ENCODE results near the gene RBM20. TPM values are rescaled to one million over a fixed set of nuclear protein-coding genes. Genes with fewer than 3 reads are reported as not detected.

Gene RBM20
- total and polyA plus RNA-seq, 2 of the 13 experiments (the other 11 are each of a cell fraction or from before 2014, with no cell fraction given) = 0.02 to 0.22 TPM

- TF ChIP-seq, protein P1, sequence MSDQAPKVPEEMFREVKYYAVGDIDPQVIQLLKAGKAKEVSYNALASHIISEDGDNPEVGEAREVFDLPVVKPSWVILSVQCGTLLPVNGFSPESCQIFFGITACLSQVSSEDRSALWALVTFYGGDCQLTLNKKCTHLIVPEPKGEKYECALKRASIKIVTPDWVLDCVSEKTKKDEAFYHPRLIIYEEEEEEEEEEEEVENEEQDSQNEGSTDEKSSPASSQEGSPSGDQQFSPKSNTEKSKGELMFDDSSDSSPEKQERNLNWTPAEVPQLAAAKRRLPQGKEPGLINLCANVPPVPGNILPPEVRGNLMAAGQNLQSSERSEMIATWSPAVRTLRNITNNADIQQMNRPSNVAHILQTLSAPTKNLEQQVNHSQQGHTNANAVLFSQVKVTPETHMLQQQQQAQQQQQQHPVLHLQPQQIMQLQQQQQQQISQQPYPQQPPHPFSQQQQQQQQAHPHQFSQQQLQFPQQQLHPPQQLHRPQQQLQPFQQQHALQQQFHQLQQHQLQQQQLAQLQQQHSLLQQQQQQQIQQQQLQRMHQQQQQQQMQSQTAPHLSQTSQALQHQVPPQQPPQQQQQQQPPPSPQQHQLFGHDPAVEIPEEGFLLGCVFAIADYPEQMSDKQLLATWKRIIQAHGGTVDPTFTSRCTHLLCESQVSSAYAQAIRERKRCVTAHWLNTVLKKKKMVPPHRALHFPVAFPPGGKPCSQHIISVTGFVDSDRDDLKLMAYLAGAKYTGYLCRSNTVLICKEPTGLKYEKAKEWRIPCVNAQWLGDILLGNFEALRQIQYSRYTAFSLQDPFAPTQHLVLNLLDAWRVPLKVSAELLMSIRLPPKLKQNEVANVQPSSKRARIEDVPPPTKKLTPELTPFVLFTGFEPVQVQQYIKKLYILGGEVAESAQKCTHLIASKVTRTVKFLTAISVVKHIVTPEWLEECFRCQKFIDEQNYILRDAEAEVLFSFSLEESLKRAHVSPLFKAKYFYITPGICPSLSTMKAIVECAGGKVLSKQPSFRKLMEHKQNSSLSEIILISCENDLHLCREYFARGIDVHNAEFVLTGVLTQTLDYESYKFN (CRISPR knock-in tag; conservative IDR thresholded peaks at IDR 0.05) = peak; percentile 72
- TF ChIP-seq KMT2A (CRISPR knock-in tag; IDR thresholded peaks at IDR 0.05) (0 out of 2 replicates have a peak, but pooled peaks have one; percentile 31), BCL3 (CRISPR knock-in tag; IDR thresholded peaks at IDR 0.05) (no peak; the same call in 1 of the 2 replicates), TRAFD1 (CRISPR knock-in tag; IDR thresholded peaks at IDR 0.05; ENCODE audit: borderline replicate concordance) (no peak), TBX3 (IDR thresholded peaks at IDR 0.05; ENCODE audit: borderline replicate concordance) (no peak), ZNF101 (CRISPR knock-in tag; IDR thresholded peaks at IDR 0.05; ENCODE audit: borderline replicate concordance, low read depth) (no peak), ZBTB43 (CRISPR knock-in tag; conservative IDR thresholded peaks at IDR 0.05) (no peak), HOXD1 (CRISPR knock-in tag; IDR thresholded peaks at IDR 0.05) (no peak)
- TF ChIP-seq, protein P2, sequence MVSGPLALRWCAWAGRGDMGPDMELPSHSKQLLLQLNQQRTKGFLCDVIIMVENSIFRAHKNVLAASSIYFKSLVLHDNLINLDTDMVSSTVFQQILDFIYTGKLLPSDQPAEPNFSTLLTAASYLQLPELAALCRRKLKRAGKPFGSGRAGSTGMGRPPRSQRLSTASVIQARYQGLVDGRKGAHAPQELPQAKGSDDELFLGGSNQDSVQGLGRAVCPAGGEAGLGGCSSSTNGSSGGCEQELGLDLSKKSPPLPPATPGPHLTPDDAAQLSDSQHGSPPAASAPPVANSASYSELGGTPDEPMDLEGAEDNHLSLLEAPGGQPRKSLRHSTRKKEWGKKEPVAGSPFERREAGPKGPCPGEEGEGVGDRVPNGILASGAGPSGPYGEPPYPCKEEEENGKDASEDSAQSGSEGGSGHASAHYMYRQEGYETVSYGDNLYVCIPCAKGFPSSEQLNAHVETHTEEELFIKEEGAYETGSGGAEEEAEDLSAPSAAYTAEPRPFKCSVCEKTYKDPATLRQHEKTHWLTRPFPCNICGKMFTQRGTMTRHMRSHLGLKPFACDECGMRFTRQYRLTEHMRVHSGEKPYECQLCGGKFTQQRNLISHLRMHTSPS (CRISPR knock-in tag; IDR thresholded peaks at IDR 0.05; ENCODE audit: low read depth) = no peak
- TF ChIP-seq, protein P3, sequence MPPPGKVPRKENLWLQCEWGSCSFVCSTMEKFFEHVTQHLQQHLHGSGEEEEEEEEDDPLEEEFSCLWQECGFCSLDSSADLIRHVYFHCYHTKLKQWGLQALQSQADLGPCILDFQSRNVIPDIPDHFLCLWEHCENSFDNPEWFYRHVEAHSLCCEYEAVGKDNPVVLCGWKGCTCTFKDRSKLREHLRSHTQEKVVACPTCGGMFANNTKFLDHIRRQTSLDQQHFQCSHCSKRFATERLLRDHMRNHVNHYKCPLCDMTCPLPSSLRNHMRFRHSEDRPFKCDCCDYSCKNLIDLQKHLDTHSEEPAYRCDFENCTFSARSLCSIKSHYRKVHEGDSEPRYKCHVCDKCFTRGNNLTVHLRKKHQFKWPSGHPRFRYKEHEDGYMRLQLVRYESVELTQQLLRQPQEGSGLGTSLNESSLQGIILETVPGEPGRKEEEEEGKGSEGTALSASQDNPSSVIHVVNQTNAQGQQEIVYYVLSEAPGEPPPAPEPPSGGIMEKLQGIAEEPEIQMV (CRISPR knock-in tag; IDR thresholded peaks at IDR 0.05; ENCODE audit: low read depth) = no peak
These were observed 199.9 kb downstream of the RBM20 start (continued) for GRCh38 chr10:110843796-110844616.
